Mononuclear cell (primary cell): ENCODE results near the gene C1orf198. TPM values are rescaled to one million over a fixed set of nuclear protein-coding genes. Genes with fewer than 3 reads are reported as not detected.

Experiments
- total RNA-seq: library from RNA; depleted of rRNA; stranded (reverse); fragments of >200 nt; gene quantifications from one replicate; pipeline ENCODE4 v1.2.3, GENCODE V29; 2012

C1orf198 gene
- total RNA-seq, 1 donor, result 9.7 TPM

Other genes starting within 250 kb of the C1orf198 start
- gene COG2, start 226.0 kb downstream of the C1orf198 start, total RNA-seq, result 18.9 TPM
- gene AGT, start 154.4 kb downstream of the C1orf198 start, total RNA-seq, result not detected
- gene CAPN9, start 121.1 kb downstream of the C1orf198 start, total RNA-seq, result not detected
- 24.6 TPM for gene TTC13, start 110.3 kb upstream of the C1orf198 start, total RNA-seq
- gene ARV1, start 110.6 kb upstream of the C1orf198 start, total RNA-seq, result 2.3 TPM
- gene FAM89A, start 171.7 kb upstream of the C1orf198 start, total RNA-seq, result 1.4 TPM